ENCODE measurements around the gene MPI. TPM values are rescaled to one million over a fixed set of nuclear protein-coding genes. Genes with fewer than 3 reads are reported as not detected.

The MPI gene, protein sequence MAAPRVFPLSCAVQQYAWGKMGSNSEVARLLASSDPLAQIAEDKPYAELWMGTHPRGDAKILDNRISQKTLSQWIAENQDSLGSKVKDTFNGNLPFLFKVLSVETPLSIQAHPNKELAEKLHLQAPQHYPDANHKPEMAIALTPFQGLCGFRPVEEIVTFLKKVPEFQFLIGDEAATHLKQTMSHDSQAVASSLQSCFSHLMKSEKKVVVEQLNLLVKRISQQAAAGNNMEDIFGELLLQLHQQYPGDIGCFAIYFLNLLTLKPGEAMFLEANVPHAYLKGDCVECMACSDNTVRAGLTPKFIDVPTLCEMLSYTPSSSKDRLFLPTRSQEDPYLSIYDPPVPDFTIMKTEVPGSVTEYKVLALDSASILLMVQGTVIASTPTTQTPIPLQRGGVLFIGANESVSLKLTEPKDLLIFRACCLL
- total RNA-seq (2014; rRNA removed; shearing (Covaris generic)), result 70.2 and 93.5 TPM in 2 replicates
- 40.0 and 62.0 TPM in 2 replicates for polyA plus RNA-seq (2015; cell fraction: cytosol; rRNA removed)
- 60.3 and 84.5 TPM in 2 replicates for polyA plus RNA-seq (2015; cell fraction: nucleus; rRNA removed)

DNA sequence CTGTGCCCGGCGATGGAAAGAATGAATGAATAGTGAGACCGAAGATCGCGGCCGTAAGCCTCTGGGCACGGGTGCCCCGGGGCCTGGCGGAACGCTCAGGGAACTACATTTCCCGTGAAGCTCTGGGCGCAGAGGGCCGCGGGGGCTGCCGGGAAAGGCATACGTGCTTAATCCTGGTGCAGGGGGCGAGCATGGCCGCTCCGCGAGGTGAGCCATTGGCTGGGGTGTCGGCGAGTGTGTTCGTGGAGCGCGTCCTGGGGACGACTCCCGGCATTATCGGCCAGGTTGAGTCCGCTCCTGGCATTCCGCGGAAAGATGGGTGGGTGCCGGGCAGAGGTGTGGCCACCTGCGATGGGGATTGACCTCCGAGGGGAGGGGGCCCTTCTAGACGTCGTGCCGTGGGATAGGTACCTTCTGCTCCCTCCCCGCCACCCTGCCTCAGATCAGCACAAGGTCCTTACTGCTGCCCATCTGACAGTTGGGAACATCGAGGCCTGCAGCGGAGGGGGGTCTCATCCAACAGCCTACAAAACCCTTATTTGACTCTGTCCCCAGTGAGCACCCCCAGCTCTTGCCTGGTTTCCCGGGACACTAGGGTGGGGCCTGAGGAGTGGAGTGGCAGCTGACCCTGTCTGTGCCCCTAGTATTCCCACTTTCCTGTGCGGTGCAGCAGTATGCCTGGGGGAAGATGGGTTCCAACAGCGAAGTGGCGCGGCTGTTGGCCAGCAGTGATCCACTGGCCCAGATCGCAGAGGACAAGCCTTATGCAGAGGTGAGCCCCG lies at the start of gene MPI:
Gene MPI, plus strand, starts transcription at position 160 of the 782 bp plus-strand sequence. Its CDS starts 32 bp downstream, at position 192.
- DNase-seq (ENCODE audit: low read depth, low spot score), result peak; percentile 81
- in situ Hi-C loops (cut with HindIII; ENCODE audit: low pct_unique_long_range_greater_than_20kb, low sequenced_read_pairs), result no loop called here

DNA sequence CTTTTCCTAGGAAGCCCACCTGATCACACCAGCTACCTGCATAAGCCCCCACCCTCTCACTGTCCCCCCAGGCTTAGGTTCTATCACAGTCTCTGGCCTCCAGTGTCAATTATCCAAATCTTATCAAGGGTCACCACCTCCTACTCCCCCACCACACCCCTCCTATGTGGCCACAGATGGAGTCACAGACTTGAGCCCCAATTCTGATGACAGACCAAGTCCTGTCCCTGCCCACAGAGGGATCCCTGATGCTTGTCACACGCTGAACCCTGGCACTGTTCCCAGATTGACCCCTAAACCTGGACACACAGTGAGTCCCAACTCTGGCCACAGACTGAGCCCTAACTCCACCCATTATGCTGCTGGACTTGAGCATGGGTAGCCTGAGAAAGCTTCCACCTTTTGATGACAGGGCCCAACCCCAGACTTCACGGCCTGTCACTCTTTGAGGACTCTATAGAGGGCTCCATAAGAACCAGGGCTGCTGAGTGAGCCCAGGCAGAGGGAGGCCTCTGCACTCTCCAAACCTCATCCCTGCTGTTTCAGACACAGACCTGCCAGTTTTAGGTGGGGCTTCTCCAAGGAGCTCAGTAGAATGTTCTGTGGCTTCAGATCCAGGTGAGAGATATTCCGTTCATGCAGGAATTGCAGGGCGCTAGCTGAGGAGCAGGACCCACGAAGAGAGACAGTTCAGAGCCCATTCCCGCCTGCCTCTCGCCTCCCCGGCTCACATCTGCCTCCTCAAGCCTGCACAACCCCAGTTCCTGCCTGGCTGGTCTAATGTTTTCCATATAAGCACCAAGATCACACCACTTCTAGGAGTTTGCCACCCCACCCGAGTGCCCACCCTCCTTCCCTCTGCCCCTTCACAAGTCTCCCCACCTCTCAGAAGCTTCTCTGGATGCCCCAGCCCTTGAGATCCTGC lies 48.7 kb upstream of the MPI start:
- no peak for DNase-seq (ENCODE audit: low read depth, low spot score)
- in situ Hi-C loops (cut with HindIII; ENCODE audit: low pct_unique_long_range_greater_than_20kb, low sequenced_read_pairs), result no loop called here

DNA sequence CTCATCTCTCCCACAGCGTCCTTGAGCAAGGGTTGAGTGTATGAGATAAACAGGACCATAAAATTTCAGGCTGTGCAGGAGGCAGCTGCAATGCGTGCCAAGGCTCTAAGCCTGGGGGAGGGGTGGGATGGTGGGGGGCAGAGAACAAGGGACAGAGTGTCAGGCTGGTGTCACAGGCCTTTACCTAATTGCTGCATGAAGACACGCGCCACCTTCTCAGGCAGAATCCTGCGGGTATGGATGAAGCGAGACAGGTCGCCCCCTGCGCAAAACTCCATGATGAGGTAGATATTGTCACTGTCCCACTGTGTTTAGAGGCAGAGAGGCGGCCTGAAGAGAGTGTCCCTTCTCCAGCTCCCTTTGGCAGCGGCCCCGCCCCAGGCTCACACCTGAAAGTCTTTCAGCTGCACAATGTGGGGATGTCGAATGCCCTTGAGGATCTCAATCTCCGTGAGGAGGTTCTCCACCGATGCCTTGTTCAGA lies 47.9 kb upstream of the MPI start:
- in situ Hi-C loops (cut with HindIII; ENCODE audit: low pct_unique_long_range_greater_than_20kb, low sequenced_read_pairs), result no loop called here

DNA sequence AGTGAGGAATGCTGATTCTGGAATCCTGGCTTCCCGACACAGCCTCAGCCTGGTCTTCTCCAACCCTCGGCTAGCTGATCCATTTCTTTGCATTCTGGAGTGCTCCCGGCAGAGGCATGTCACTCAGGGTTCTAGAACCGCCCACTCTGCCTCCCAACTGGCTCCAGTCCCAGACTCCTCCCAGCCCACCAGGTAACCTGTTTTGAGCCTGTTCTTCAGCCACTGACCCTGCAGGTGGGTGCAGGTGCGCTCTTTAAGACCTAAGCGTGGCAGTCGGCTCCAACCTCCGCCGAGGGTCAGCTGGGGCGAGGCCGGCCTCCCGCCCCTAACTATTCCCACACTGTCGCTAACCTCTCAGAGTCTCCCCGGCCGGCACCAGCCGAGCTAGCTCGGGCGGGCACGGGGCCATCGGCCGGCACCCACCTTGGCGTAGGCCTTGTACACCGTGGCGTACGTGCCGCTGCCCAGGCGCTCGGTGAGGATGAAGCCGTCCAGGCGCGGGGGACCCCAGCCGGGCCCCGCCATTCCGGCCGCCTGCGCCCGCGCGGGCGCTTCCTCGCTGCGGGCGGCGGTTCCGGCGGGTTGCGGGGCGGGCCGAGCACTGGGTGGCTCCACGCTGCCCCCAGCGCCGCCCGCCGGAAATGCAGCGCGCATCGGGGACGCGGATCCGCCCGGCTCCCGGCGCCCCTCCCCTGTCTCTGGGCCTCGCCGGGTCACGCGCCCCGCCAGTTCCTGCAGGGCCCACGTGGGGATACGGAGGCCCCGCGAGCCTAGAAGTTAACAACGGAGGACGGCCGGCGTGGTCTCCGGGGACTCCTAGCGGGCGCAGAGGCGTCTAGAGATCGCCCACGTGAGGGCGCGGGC lies 47.0 kb upstream of the MPI start, which contains the start of gene ULK3:
Gene ULK3, minus strand, starts transcription at position 576 of the 864 bp plus-strand sequence. Its CDS starts 51 bp downstream, at position 525.
- in situ Hi-C loops (cut with HindIII; ENCODE audit: low pct_unique_long_range_greater_than_20kb, low sequenced_read_pairs), result no loop called here
- peak; percentile 94 for DNase-seq (ENCODE audit: low read depth, low spot score)

More for the DNA sequence above, 47.9 kb upstream of the MPI start:
- no peak for DNase-seq (ENCODE audit: low read depth, low spot score)

DNA sequence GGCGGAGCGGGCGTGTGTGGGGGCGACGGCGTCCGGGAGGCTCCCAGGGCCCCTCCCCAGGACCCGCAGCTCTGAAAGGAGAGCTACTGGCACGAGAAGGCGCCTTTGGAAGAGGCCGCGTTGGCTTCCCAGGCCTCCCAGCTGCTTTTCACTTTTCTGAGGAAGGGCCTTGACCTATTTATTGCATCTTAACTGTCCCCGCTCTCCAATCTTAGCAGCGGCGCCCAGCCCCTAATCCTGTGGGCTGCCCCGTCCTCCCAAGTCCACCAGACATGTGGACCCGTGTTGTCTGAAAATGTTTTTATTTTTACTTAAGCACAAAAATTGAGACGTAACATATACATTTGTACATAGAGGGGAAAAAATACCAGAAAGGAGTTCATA lies 46.4 kb upstream of the MPI start:
- in situ Hi-C loops (cut with HindIII; ENCODE audit: low pct_unique_long_range_greater_than_20kb, low sequenced_read_pairs), result no loop called here
- no peak for DNase-seq (ENCODE audit: low read depth, low spot score)

DNA sequence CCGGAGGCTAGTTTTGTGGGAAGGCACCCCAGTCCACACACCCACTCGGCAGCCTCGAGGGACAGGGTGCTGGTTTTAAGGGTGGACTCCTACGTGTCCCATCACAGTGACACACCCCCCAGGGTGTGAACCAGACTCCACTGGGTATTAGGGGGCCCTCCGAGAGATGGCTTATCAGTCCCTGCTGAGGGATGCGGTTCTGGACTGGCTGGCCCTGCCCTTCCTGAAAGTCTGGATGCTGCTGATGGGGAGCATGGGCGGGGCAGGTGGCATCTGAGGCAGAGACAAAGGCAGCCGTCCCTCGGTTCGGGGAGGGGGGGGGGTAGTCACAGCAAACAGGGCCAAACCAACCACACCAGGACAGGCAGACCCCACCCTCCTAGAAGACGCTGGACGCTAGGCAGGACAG lies 45.9 kb upstream of the MPI start:
- in situ Hi-C loops (cut with HindIII; ENCODE audit: low pct_unique_long_range_greater_than_20kb, low sequenced_read_pairs), result no loop called here

DNA sequence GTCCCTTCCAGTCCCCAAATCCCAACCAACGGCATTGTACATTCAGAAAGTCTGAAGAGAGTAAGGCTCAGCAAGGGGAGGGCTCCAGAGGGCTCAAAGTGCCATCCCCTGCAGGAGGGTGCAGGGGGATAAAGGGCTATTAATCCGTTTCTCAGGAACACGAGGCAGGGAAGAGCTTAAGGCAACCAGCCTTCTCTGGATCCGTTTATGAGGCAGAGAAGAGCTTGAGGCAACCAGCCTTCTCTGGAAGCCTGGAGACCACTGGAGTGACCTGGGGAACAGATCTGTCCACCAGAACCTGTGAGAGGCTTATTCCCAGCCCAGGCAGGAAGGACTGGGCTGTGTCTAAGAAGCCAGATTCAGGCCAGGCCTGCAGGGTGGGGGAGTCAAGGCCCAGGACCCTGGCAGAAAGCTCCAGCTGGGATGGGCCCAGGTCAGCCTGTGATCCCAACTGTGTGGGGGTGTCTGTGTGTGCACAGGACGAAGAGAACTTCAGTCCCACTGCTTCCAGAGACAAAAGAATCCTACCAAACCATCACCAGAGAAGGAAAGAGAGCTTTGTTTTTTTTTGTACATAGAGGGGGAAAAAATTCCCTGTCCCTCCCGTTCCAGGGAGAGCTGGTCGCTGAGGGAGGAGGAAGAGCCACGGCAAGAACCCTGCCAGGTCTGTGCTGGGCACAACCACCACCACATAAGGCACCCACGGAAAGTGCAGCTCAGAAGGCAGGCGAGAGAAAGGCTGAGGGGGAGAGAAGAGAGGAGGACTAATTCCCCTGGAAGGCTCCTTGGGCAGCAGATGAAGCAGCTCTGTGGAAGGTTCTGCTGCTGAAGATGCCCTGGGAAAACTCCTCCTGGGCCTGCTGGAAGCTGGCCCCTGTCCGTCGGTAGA lies 45.3 kb upstream of the MPI start:
- DNase-seq (ENCODE audit: low read depth, low spot score), result no peak
- in situ Hi-C loops (cut with HindIII; ENCODE audit: low pct_unique_long_range_greater_than_20kb, low sequenced_read_pairs), result no loop called here

More for the DNA sequence above, 45.9 kb upstream of the MPI start:
- no peak for DNase-seq (ENCODE audit: low read depth, low spot score)

DNA sequence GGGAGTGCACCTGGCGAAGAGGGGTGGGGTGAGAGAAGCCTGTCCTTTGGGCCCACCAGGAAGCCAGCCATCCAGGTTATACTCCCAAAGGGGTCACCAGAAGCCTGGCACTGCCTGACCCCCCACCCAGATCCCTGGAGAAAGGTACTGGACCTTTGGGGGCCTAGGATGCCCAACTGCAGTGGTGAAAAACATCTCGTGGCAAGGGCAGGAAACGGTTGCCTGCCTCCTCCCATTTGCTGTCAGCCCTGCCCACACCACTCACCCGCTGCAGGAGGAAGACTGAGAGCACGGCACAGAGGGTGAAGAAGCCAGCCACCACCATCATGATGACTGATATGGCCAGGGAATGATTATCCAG lies 44.7 kb upstream of the MPI start:
- no peak for DNase-seq (ENCODE audit: low read depth, low spot score)

DNA sequence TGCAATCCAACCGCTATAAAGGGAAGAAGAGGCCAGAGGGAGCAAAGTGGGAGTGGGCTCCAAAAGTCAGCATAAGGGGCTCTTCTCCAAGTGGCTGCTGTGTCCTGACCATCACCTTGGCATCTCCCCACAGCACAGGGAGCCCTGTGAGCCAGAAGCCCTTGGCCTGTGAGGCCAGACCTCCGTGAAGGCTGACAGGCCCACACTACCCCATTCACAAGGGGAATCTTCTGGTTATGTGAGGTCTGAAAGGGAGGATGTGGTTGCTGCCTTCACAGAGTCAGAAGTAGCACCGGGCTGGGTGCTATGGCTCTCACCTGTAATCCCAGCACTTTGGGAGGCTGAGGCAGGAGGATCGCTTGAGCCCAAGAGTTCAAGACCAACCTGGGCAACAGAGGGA lies 44.3 kb upstream of the MPI start:
- in situ Hi-C loops (cut with HindIII; ENCODE audit: low pct_unique_long_range_greater_than_20kb, low sequenced_read_pairs), result no loop called here
- no peak for DNase-seq (ENCODE audit: low read depth, low spot score)

More for the DNA sequence above, 44.7 kb upstream of the MPI start:
- in situ Hi-C loops (cut with HindIII; ENCODE audit: low pct_unique_long_range_greater_than_20kb, low sequenced_read_pairs), result no loop called here

DNA sequence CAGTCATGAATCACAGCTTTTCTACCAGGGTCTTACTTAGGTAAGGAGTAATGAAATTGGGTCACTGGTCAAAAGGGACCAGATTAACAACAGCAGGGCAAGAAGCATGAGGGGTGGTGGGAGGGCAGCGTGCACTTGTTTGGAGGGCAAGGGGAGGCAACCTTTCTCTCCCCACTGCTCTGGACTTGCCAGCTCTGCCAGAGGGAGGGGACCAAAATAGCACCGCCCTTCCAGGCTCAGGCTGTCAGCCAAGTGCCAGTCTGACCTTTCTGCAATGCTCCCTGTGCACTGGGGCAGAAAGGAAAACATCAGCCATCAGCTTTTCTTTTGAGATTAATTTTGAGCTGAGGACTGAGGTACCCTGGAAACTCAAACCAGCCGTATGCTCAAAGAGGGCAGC lies 42.4 kb upstream of the MPI start:
- no peak for DNase-seq (ENCODE audit: low read depth, low spot score)

DNA sequence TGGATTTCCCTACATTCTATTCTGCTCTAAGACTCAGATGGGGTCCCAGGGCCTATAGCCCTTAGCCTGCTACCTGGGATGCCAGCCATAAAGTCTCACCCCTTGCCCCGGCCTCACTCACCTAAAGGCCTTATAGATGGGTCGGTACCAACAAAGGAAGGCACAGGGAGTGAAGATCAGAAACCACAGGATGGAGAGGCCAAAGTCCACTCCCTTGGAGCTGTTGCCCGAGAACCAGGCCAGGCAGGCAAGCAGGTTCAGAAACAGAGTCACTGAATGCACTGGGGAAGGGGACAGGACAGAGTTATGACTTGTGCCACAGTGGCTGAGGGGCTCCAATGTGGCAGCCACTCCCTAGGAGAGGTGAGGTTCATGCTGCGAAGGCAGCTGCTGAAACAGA lies 39.4 kb upstream of the MPI start:
- no peak for DNase-seq (ENCODE audit: low read depth, low spot score)
- in situ Hi-C loops (cut with HindIII; ENCODE audit: low pct_unique_long_range_greater_than_20kb, low sequenced_read_pairs), result no loop called here

More for the DNA sequence above, 42.4 kb upstream of the MPI start:
- in situ Hi-C loops (cut with HindIII; ENCODE audit: low pct_unique_long_range_greater_than_20kb, low sequenced_read_pairs), result no loop called here

DNA sequence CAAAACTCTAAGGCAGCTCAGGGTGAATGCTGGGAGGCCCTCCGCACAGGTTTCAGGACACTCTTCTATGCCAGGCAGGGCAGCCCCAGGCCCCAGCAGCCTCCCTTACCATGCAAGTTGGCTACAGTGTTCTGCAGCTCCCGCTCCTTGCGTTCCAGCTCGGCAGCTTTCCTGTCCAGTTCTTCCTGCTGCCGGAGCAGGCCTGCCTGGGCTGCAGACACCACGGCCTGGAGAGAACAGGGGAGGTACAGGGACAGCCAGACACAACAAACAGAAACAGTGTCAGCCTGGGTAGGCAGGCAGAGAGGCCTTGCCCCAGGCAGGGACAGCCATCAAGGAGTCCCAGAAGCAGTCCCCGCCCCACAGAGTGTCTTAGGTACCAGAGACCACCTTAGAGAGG lies 37.9 kb upstream of the MPI start:
- no peak for DNase-seq (ENCODE audit: low read depth, low spot score)
- in situ Hi-C loops (cut with HindIII; ENCODE audit: low pct_unique_long_range_greater_than_20kb, low sequenced_read_pairs), result no loop called here

DNA sequence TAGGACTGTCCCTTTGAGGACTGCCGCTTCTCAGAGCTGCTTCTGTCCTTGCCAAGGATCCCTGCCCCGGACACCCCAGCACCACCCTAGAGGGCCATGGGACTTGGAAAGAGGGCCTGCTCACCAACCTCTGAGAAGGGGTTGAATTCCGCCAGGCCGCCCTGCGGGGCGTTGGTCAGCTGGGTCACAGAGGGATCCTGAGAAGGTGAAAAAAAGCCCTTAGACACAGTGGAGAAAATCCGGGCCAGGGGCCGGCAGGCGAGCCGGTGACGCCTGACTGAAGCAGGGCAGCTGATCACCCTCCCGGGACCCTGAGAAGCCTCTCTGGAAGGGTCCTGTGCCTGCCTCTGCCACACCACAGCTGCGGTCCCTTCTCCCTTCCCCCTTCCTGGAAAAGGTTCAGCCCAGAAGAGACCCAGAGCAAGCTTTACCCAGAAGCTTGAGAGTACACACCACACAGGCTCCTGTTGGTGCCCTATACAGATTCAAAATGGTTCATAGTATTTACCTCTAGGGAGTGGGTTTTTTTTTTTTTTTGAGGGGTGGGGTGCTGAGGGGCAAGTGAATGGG lies 35.3 kb upstream of the MPI start:
- in situ Hi-C loops (cut with HindIII; ENCODE audit: low pct_unique_long_range_greater_than_20kb, low sequenced_read_pairs), result no loop called here

DNA sequence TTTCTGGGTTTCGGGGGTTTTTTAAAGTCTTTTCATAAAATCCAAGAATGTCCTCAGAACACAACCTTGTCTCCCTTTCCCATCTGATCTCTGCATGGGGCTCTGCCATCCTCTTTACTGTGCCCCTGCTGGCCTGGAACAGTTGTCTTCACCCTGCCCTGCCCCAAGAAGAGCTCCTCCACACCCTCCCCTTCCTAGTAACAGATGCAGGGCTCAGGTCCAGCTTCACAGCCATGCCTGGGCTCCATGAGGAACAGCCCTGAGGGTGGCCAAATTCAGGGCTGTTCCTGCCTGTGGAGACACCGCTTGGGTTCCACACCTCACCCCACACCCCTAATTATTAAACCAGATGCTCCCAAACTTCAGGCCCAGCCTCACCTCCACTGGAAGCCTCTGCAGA lies 34.0 kb upstream of the MPI start:
- in situ Hi-C loops (cut with HindIII; ENCODE audit: low pct_unique_long_range_greater_than_20kb, low sequenced_read_pairs), result no loop called here

More for the DNA sequence above, 35.3 kb upstream of the MPI start:
- no peak for DNase-seq (ENCODE audit: low read depth, low spot score)

DNA sequence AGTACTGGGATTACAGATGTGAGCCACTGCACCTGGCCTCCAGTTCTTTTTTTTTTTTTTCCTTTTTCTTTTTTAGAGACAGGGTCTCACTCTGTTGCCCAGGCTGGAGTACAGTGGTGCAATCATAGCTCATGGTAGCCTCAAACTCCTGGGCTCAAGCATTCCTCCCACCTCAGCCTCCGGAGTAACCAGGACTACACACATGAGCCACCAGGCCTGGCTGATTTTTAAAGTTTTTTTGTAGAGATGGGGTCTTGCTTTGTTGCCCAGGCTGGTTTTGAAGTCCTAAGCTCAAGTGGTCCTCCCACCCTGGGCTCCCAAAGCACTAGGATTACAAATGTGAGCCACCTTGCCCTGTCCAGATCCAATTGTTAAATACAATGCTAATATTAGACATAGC lies 33.3 kb upstream of the MPI start:
- in situ Hi-C loops (cut with HindIII; ENCODE audit: low pct_unique_long_range_greater_than_20kb, low sequenced_read_pairs), result no loop called here
- DNase-seq (ENCODE audit: low read depth, low spot score), result no peak

More for the DNA sequence above, 34.0 kb upstream of the MPI start:
- DNase-seq (ENCODE audit: low read depth, low spot score), result no peak

Measured in SK-MEL-5 (cell line).